T-helper 22 cell (primary cell): ENCODE results near the gene UGT1A9.

ENCODE experiments used
- DNase-seq: peaks from one replicate; pipeline ENCODE4 v3.0.0-alpha.2; 2020; ENCODE audit warnings: low read depth

The UGT1A9 gene

DNA sequence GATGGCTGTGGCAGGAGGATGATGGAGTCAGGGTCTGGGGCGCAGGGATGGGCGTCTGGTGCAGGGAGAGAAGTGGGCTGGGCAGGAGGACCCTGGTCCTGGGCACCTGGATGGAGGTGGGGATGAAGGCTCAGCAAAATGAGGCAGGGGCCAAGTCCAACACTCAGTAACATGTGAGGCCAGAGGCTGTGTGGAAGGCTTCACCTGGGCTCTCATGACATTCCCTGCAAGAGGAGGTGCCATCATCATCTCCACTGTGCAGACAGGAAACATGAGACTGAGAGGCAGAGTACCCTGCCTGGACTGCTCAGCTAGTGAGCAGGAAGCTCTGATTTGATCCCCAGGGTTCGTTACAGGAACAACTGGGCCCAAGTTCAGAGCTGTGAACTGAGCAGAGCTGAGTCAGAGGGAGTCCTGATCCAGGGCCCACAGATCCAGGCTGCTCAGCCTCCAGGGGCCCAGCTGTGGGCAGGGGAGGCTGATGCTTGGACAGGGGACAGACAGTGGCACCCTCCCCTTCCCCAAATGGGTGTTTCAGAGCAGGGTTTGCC is 145.7 kb downstream of the UGT1A9 start:
- no peak for DNase-seq

DNA sequence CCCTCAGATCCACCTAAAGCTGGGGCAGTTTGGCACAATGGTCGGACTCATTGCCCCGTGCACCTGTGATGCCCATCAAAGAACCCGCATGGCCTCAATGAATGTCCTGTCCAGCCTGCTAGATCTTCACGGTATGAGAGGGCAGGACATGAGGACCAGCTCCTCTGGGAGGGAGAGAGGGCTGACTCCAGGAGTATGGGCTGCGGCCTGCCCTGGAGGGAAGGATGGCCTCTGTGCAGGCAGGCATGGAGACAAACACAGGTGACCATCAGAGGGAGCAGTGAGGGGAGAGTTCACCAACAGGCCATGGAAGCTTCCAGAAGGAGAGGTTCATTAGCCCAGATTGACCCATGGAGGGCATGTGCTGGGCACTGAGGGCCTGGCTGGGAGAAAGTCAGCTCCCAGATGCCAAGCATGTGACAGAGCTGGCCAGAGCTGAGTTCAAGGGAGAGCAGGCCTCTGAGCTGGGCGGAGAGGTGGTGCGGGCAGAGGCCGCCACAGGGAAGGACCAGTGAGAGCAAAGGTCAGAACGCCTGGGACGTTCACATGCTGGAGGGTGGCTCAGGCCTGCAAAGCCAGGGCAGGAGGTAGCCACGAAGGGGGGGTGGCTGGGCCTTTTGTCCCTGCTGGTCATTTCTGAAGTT is 146.4 kb downstream of the UGT1A9 start:
- no peak for DNase-seq

DNA sequence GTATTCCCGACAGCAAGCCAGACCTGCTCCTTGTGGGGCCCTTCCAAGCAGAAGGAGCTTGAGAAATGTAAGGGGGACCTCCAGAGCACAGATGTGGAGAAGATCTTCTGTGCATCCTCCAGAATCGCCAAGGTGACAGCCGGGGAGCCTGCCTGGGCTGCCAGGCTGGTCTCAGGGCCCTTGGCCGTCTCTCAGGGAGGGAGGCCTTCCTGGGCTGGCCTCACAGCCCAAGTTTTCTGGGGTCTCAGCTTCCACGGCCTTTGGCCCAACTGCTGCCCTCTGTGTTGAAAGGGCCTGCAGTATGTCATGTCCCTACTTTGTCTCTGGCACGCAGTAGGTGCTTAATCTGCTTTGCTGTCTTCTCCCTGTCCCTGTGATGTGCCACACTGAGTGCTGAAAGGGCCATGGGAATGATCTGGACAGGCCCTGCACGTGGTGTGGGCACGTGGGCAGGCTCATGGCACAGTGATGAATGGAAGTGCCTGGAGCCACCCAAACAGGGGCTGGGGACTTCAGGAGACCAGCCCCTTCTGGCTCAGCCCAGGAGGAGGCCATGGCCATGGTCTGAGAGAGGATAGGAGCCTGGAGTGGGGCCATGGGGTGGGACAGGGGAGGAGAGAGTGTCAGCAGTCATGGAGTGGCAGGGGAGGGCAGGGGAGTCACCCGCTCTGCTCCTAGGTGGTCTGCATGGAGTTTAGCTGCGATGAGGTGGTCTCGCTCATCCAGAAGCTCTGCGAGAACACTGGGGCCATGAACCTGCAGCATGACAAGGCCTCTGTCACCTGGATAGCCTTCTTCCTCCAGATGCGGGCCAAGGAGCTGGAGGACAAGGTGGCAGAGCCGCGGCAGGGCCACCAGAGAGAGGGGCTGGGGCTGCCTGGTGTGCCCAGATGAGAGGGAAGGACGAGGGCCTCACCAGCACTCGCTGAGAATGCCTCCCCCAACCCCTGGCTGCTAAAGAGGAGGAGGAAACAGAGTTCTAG is 147.2 kb downstream of the UGT1A9 start:
- DNase-seq, result no peak

DNA sequence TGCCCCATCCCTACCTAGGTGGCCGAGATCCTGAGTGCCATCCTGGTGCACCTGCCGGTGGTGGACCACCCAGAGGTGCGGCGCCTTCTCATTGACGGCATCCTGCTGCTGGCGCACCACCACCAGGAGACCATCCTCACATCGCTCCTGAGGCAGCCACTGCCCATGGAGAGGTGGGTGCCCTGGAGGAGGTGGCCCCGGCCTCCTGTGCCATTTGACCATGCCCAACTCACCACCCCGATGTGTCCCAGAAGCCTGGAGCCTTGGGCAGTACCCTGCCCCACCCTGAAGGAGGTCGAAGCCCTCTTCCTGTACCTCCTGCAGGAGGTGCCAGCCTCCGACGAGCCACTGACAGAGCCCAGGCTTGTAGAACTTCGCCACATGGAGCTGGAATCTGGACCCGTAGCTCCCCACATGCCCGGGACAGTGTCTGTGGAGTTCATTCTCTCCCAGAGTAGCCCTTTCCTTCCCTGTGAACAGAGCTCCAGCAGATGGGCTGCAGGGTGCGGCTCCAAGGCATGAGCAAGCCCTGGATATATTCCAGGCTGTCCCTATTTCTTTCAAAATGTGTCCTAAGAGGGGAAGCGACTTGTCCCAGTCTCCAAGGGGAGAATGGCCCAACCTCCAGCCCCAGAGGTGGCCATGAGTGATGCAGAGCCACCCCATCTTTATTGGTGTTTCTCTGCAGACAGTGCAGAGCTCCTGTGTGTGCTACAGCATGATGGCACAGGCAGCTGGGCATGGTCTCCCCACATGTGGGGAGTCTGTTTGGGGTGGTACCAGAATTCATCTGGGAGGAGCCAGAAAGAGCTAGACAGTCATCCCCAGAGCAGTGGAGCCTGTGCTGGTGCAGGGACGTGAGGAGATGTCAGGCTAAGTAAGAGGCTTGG is 148.4 kb downstream of the UGT1A9 start:
- DNase-seq, result no peak

DNA sequence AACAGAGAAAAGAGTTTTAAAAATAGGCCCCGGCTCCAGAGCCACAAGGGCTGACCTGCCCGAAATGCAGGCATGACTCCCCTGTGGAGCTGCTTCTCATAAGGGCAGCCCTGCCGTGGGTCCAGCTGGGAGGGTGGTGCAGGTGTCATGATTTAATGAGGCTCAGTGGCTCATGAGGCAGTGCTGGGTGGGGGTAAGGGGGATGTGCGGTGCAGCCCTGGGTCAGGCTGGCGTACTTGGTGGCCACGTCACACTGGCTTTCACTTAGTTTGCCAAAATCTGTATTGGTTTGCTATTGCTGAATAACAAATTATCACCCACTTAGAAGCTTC is 149.0 kb downstream of the UGT1A9 start:
- DNase-seq, result no peak

DNA sequence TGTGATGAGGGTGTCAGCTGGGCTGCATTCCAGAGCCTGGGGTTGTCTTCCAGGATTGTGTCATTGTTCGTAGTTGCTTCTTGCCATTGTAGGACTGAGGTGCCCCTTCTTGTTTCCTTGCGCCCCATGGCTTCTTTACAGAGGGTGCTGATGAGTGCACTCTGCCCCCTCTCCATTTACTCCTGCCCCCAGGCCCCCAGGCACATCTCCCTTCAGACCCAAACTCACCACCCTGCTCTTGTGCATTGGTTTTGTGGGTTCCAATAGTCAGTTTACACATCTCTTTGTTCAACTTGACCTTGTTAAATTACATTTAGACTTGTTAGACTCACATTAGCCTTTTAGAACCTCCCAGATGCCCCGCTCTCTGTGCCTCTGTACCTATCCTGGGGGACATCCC is 149.5 kb downstream of the UGT1A9 start:
- DNase-seq, result no peak

DNA sequence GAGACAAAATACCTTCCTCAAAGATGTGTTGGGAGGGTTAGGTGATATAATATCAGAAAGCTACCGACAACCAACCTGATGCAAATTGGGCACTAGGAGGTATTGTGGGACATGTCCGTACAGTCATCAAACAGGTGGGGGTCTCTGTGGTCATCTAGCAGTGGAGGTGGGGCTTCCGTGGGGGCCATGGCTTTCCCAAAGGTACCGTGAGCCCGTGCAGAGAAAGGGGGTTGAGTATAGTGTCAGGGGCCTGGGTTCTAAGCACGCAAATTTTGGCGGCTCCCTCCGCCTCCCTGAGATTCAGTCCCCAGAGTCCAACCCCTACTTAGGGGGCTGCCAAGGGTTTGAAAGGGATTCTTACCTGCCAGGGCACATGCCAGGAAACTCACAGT is 150.0 kb downstream of the UGT1A9 start:
- DNase-seq, result no peak

DNA sequence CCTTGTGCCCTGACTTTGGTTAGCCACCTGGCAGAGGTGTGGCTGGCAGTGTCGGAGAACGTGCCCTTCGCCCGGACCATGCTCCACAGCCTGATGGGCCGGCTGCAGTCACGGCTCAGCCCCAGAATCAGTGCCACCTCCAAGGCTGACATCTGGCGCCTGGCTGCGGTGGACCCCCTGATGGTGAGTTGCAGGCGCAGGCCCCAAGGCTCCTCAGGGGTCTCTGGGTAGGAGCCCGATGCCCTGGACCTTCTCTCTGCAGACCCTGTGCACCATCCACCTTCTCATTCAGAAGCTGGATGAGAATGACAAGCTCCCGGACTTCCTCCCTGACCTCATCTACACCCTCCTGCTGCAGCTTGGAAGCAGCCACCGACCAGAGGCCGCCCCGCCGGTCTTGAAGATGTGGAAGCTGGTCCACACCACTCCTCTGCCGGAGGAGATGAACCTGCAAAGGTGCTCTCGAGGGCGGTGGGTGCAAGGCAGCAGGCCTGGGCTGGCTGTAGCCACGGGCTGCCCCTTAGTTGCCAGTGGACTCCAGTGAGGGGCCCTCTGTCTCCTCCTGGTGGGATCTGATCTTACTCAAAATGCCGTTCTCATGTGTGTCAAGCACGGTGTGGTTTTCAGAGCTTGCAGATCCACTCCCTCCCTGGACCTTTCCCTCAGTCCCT is 150.5 kb downstream of the UGT1A9 start:
- DNase-seq, result no peak
